ENCODE results near the gene P3H2.
"Not testable (repeated sequence)": the region's sequence is repeated elsewhere in the genome, so short reads cannot be mapped to it uniquely, and the experiment has no call there.

The P3H2 gene

DNA sequence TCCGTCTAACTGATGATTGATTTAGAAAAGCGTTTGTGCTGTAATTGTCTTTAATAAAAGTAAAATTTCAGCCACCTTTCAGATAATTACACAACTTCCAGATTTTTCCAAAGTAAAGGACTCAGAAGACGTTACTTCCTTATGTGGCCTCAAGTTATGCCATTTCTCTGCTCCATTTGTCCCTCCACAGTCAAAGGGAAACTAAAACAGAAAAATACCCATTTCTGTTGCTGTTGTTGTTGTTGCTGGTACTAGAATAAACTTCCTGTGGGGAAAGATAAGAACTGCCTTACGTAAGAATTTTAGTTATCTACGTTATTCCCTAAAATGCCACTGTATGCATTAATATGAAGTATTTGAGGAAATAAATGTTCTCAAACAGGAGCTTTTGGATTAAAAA is 153.9 kb downstream of the P3H2 start:
- H3K9me3 Mint-ChIP-seq = no peaks in the 10 kb centered on the region
- no peaks in the 10 kb centered on the region for H3K36me3 Mint-ChIP-seq
- no peak overlapping the region for H3K4me3 Mint-ChIP-seq
- ATAC-seq (replicated peaks) = no peak
- H3K27ac Mint-ChIP-seq = no peak overlapping the region
- peaks cover 0 to 7% of the 10 kb centered on the region in 2 donors for H3K27me3 Mint-ChIP-seq
- H3K4me1 Mint-ChIP-seq = peaks cover 0 to 2% of the 10 kb centered on the region in 2 donors
- no peak for DNase-seq

GRCh38 chr3:189964623-189965332 is 155.9 kb downstream of the P3H2 start:
- no peak for DNase-seq
- no peak for ATAC-seq (replicated peaks)
- Mint-ChIP-seq H3K36me3 (no peaks in the 10 kb centered on the region), H3K27me3 (peaks cover 0 to 7% of the 10 kb centered on the region in 2 donors), H3K4me1 (peaks cover 0 to 4% of the 10 kb centered on the region in 2 donors), H3K27ac (no peak overlapping the region), H3K9me3 (no peaks in the 10 kb centered on the region), H3K4me3 (no peak overlapping the region)

GRCh38 chr3:189962466-189962865 is 158.2 kb downstream of the P3H2 start:
- Mint-ChIP-seq H3K4me3 (no peak overlapping the region), H3K36me3 (no peaks in the 10 kb centered on the region), H3K4me1 (peaks cover 0 to 4% of the 10 kb centered on the region in 2 donors), H3K27ac (no peak overlapping the region), H3K27me3 (peaks cover 11 to 13% of the 10 kb centered on the region in 2 donors), H3K9me3 (no peaks in the 10 kb centered on the region)
- DNase-seq = no peak
- no peak for ATAC-seq (replicated peaks)

- H3K4me1 Mint-ChIP-seq = peaks cover 0 to 2% of the 10 kb centered on the region in 2 donors
- peaks cover 11 to 13% of the 10 kb centered on the region in 2 donors for H3K27me3 Mint-ChIP-seq
- H3K4me3 Mint-ChIP-seq = no peak overlapping the region
- no peak overlapping the region for H3K27ac Mint-ChIP-seq
- no peaks in the 10 kb centered on the region for H3K9me3 Mint-ChIP-seq
- no peaks in the 10 kb centered on the region for H3K36me3 Mint-ChIP-seq
- ATAC-seq (replicated peaks) = peak; percentile 62 to 63
- peak; percentile 36 for DNase-seq
These were observed 159.1 kb downstream of the P3H2 start for GRCh38 chr3:189961522-189962161.

GRCh38 chr3:189961086-189961485 is 159.6 kb downstream of the P3H2 start:
- DNase-seq; H3K27ac Mint-ChIP-seq; H3K9me3 Mint-ChIP-seq; H3K4me1 Mint-ChIP-seq; ATAC-seq (replicated peaks); H3K4me3 Mint-ChIP-seq; H3K36me3 Mint-ChIP-seq: not testable (repeated sequence)
- peaks cover 11 to 13% of the 10 kb centered on the region in 2 donors for H3K27me3 Mint-ChIP-seq

- Mint-ChIP-seq H3K4me3 (no peak overlapping the region), H3K27ac (no peak overlapping the region), H3K27me3 (peaks cover 11 to 18% of the 10 kb centered on the region in 2 donors), H3K36me3 (no peaks in the 10 kb centered on the region), H3K9me3 (no peaks in the 10 kb centered on the region), H3K4me1 (no peaks in the 10 kb centered on the region)
- DNase-seq = no peak
- ATAC-seq (replicated peaks) = no peak
These were observed 165.7 kb downstream of the P3H2 start for GRCh38 chr3:189954733-189955665.

DNA sequence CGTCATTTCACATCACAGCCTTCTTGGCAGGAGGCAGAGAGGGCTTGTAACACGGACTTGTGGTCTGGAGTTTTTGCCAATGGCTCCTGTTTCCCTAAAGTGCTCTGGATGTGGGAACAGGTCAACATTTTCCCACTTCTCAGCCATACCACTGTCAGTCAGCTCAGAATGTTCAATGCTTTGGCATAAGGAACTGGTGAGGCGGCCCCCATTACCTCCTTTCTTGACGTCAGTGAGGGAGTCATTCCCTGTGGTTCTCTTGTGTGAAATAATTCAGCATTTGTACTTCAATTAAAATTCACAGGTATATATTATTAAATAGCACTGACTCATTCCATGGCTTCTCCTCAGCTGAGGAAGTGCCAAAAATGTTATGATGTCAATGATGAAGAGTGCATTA is 167.1 kb downstream of the P3H2 start:
- Mint-ChIP-seq H3K4me1 (no peaks in the 10 kb centered on the region), H3K4me3 (no peak overlapping the region), H3K36me3 (no peaks in the 10 kb centered on the region), H3K9me3 (no peaks in the 10 kb centered on the region), H3K27ac (no peak overlapping the region), H3K27me3 (peaks cover 10 to 12% of the 10 kb centered on the region in 2 donors)
- no peak for DNase-seq
- no peak for ATAC-seq (replicated peaks)

DNA sequence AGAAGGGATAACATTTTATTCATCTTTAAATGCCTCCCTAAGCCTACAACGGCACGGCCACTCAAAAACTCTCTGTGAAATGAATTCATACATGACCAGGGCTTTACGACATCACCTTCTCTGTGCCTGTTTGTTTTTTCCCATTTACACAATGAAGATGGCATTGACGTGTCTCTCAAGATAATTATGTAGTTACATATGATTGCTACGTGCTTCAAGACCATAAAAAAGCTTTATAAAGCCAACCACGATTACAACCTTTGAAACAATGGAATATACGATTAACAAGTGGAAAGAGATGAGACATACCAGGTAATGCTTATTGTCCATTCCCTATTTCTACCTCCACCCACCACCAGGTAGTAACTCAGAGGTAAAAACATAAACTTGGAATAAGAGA is 168.4 kb downstream of the P3H2 start:
- no peak overlapping the region for H3K27ac Mint-ChIP-seq
- H3K36me3 Mint-ChIP-seq = no peaks in the 10 kb centered on the region
- H3K9me3 Mint-ChIP-seq = no peaks in the 10 kb centered on the region
- H3K27me3 Mint-ChIP-seq = peaks cover 5 to 6% of the 10 kb centered on the region in 2 donors
- ATAC-seq (replicated peaks) (no peak), DNase-seq (no peak)
- H3K4me1 Mint-ChIP-seq = no peaks in the 10 kb centered on the region
- no peak overlapping the region for H3K4me3 Mint-ChIP-seq

DNA sequence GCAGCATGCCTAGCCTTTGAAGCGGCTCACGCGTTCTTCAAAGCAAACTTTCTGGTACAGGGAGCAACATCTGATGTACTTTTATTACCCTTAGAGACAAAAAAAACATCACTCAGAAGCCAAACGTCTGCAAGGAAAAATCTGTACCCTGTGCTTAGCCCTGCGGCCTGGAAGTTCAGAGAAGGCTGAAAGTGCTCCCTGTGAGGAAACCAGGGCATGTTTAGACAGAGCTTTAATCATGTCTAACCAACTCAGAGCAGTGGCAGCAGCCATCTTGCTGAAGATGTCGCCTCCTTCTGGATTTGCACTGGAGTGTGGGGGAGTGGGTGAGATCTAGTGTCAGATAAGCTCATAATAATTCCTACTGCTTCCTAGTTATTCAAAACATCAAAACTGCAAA is 170.4 kb downstream of the P3H2 start:
- DNase-seq (no peak), ATAC-seq (replicated peaks) (no peak)
- Mint-ChIP-seq H3K9me3 (no peaks in the 10 kb centered on the region), H3K36me3 (no peaks in the 10 kb centered on the region), H3K4me1 (no peaks in the 10 kb centered on the region), H3K27me3 (peaks cover 5 to 6% of the 10 kb centered on the region in 2 donors), H3K4me3 (no peak overlapping the region), H3K27ac (no peak overlapping the region)

- Mint-ChIP-seq H3K27me3 (peaks cover 5 to 6% of the 10 kb centered on the region in 2 donors), H3K27ac (no peak overlapping the region), H3K36me3 (no peaks in the 10 kb centered on the region), H3K4me3 (no peak overlapping the region), H3K9me3 (no peaks in the 10 kb centered on the region), H3K4me1 (no peaks in the 10 kb centered on the region)
- DNase-seq (no peak), ATAC-seq (replicated peaks) (no peak)
These were observed 171.1 kb downstream of the P3H2 start for GRCh38 chr3:189949580-189949979.

GRCh38 chr3:189948724-189949045 is 172.0 kb downstream of the P3H2 start:
- no peak for ATAC-seq (replicated peaks)
- Mint-ChIP-seq H3K4me1 (no peaks in the 10 kb centered on the region), H3K36me3 (no peaks in the 10 kb centered on the region), H3K27me3 (peaks cover 5 to 6% of the 10 kb centered on the region in 2 donors), H3K27ac (no peak overlapping the region), H3K9me3 (no peaks in the 10 kb centered on the region), H3K4me3 (no peak overlapping the region)
- DNase-seq = no peak

GRCh38 chr3:189947948-189948723 is 172.6 kb downstream of the P3H2 start:
- no peak overlapping the region for H3K27ac Mint-ChIP-seq
- ATAC-seq (replicated peaks) (peak in 1 of 2 donors; percentile 8), DNase-seq (no peak)

GRCh38 chr3:189947068-189947467 is 173.6 kb downstream of the P3H2 start:
- Mint-ChIP-seq H3K4me3 (no peak overlapping the region), H3K4me1 (no peaks in the 10 kb centered on the region), H3K27ac (no peak overlapping the region), H3K36me3 (no peaks in the 10 kb centered on the region), H3K27me3 (peaks cover 3 to 6% of the 10 kb centered on the region in 2 donors), H3K9me3 (no peaks in the 10 kb centered on the region)
- ATAC-seq (replicated peaks) = no peak
- DNase-seq = no peak

More at GRCh38 chr3:189947948-189948723, 172.6 kb downstream of the P3H2 start:
- H3K9me3 Mint-ChIP-seq = no peaks in the 10 kb centered on the region
- no peak overlapping the region for H3K4me3 Mint-ChIP-seq
- no peaks in the 10 kb centered on the region for H3K36me3 Mint-ChIP-seq
- H3K4me1 Mint-ChIP-seq = no peaks in the 10 kb centered on the region
- H3K27me3 Mint-ChIP-seq = peaks cover 5 to 6% of the 10 kb centered on the region in 2 donors

Data from stimulated activated naive B cell treated with anti-CD40 and anti-IgM and Interleukin-4, amounts not matched to agents 10 μg/mL and 1 μg/mL and 100 μg/mL, for 72 hours (primary cell).